ENCODE data around the gene GPR62. TPM values are rescaled to one million over a fixed set of nuclear protein-coding genes. Genes with fewer than 3 reads are reported as not detected.

GPR62 gene
- polyA plus RNA-seq, 1 of the 3 experiments (the other 2 are of a cell fraction), result 0.02 TPM

DNA sequence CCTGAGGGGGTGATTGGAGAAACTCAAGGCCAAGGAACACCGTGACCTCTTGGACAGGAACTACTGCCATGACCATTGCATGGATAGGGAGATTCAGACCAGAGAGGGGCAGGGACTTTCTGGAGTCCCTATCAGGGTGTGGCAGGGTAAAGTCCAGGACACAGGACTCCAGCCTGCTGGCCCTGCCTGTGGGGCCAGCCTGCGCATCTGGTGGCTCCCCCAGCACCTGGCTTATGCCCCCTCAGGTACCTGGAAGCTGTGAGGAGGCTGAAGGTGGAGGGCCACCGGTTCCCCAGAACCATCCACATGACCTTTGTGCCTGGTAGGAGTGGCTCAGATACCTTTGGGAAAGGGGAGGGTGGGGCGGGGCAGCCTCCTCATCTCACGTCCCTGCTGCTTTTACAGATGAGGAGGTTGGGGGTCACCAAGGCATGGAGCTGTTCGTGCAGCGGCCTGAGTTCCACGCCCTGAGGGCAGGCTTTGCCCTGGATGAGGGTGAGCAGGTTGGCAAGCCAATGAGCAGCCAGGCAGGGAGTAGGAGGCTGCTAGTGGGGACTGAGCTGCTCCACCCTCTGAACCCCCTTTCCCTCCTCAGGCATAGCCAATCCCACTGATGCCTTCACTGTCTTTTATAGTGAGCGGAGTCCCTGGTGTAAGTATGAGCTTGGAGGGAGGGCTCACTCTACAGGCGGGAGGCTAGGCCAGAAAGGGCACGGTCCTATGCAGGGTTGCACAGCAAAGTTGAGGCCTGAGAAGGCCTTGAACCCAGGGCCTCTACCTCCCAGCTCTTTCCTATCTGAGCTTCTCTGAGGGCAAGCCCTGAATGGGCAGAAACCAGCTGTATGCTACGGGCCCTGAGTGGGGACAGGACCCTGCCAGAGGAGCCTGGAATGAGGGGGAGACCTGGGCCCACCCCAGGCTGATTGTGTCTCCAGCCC is 31.1 kb downstream of the GPR62 start:
- H3K9ac ChIP-seq, result no peak overlapping the region
- peaks cover 26% of the 10 kb centered on the region for H3K79me2 ChIP-seq (ENCODE audit: insufficient read depth)
- H3K27ac ChIP-seq (ENCODE audit: low read depth in 2 of 2, low read length in 1 of 2), result no peak overlapping the region; a peak in 1 of 4 replicates
- peaks cover 5 to 20% of the 10 kb centered on the region in 2 experiments; a peak in 3 of 4 replicates for H3K4me1 ChIP-seq (ENCODE audit: control insufficient read depth in 1 of 2, insufficient read depth in 2 of 2, low read depth in 1 of 2, low read length in 1 of 2)
- TF ChIP-seq SMC3 (IDR thresholded peaks at IDR 0.05; ENCODE audit: low read depth, low read length) (no peak), FOXJ3 (CRISPR knock-in tag; IDR thresholded peaks at IDR 0.05) (no peak), MEF2A (IDR thresholded peaks at IDR 0.05; ENCODE audit: borderline replicate concordance, low read depth) (no peak), GABPA (IDR thresholded peaks at IDR 0.05; ENCODE audit: low read depth) (no peak), RAD21 (IDR thresholded peaks at IDR 0.05; ENCODE audit: low read length) (no peak), GATA2 (CRISPR knock-in tag; IDR thresholded peaks at IDR 0.05) (no peak), FOXM1 (IDR thresholded peaks at IDR 0.05; ENCODE audit: low read depth) (no peak), TEAD4 (IDR thresholded peaks at IDR 0.05; ENCODE audit: borderline replicate concordance, insufficient read depth) (no peak), NFIC (IDR thresholded peaks at IDR 0.05; ENCODE audit: borderline replicate concordance) (no peak), FOSL2 (IDR thresholded peaks at IDR 0.05; ENCODE audit: borderline replicate concordance, low read depth) (no peak), EP300 (IDR thresholded peaks at IDR 0.05; ENCODE audit: borderline replicate concordance in 1 of 2, low read depth in 1 of 2, low read length in 1 of 2) (no peak), REST (IDR thresholded peaks at IDR 0.05; ENCODE audit: low read depth, low read length) (no peak), NRF1 (IDR thresholded peaks at IDR 0.05; ENCODE audit: low read depth, low read length) (no peak), MAX (IDR thresholded peaks at IDR 0.05; ENCODE audit: low read depth) (no peak), JUND (IDR thresholded peaks at IDR 0.05) (no peak), CHD2 (IDR thresholded peaks at IDR 0.05; ENCODE audit: low read length, partially characterized antibody) (no peak), CTCF (IDR thresholded peaks at IDR 0.05) (no peak), RCOR1 (IDR thresholded peaks at IDR 0.05; ENCODE audit: low read length) (no peak)
- H3K36me3 ChIP-seq (replicated peaks in 1 of 2; ENCODE audit: control insufficient read depth in 1 of 2, insufficient read depth in 2 of 2, low read length in 1 of 2), result no peaks in the 10 kb centered on the region
- CTCF ChIA-PET, result interaction anchor here (0.6 to 1.6 kb wide), 4 partner anchors 12 to 88 kb away, joined by 3 read pairs; partner anchors contain the start of genes ABHD14A and RRP9
- H3K4me3 ChIP-seq (ENCODE audit: low read depth in 2 of 2, low read length in 1 of 2), result no peak overlapping the region
- H3K9me2 ChIP-seq, result no peaks in the 10 kb centered on the region
- POLR2A ChIA-PET, result interaction anchor here (0.7 to 1.7 kb wide), 2 partner anchors 10 to 19 kb away, joined by 3 to 13 read pairs; partner anchors contain the start of gene RPL29
- peaks cover 35% of the 10 kb centered on the region for H3F3A ChIP-seq (replicated peaks; ENCODE audit: insufficient read depth)
- H4K20me1 ChIP-seq (ENCODE audit: insufficient read depth), result no peaks in the 10 kb centered on the region
- H3K9me3 ChIP-seq, result no peaks in the 10 kb centered on the region
- no peak for DNase-seq
- H3K27me3 ChIP-seq (ENCODE audit: insufficient read depth), result no peaks in the 10 kb centered on the region
- H2AFZ ChIP-seq (ENCODE audit: low read depth), result no peak overlapping the region
- H3K4me2 ChIP-seq, result no peak overlapping the region
- 91% methylated on average over 9 of the region's 12 CpGs for WGBS (ENCODE audit: low lambda C conversion rate)
